ENCODE data around the gene OFD1. TPM values are rescaled to one million over a fixed set of nuclear protein-coding genes. Genes with fewer than 3 reads are reported as not detected.

The OFD1 gene
- total and polyA plus RNA-seq, 8 donors: 13.1 to 91.0 (median 19.8) TPM

GRCh38 chrX:13699183-13699826, 35.2 kb upstream of the OFD1 start:
- Histone ChIP-seq H3K4me3 (no peak overlapping the region), H3K27ac (peak overlapping the region in 2 of 4 donors; percentile 6 to 12), H3K9me3 (no peaks in the 10 kb centered on the region), H3K27me3 (no peaks in the 10 kb centered on the region), H3K4me1 (peaks cover 0 to 34% (median 12%) of the 10 kb centered on the region in 3 donors), H3K36me3 (no peaks in the 10 kb centered on the region)
- DNase-seq (no peak), FAIRE-seq (peak; percentile 83), ATAC-seq (peak; percentile 40 to 62 (median 57))
- no peak for TF ChIP-seq CTCF (IDR thresholded peaks at IDR 0.05)
- intact Hi-C loops (cut with DNase I): no loop called here
- WGBS, 2 donors: 46 to 72% methylated on average over 7 of the region's 7 CpGs

GRCh38 chrX:13700380-13700779, 34.2 kb upstream of the OFD1 start:
- intact Hi-C loops (cut with DNase I): no loop called here
- H3K4me3 ChIP-seq: no peak overlapping the region
- DNase-seq (no peak), FAIRE-seq (no peak), ATAC-seq (no peak)
- H3K27me3 ChIP-seq: no peaks in the 10 kb centered on the region
- peaks cover 0 to 29% (median 8%) of the 10 kb centered on the region in 3 donors for H3K4me1 ChIP-seq
- no peak overlapping the region for H3K27ac ChIP-seq
- no peak for TF ChIP-seq CTCF (IDR thresholded peaks at IDR 0.05)
- 19 to 46% methylated on average over 4 of the region's 4 CpGs for WGBS, 2 donors
- H3K36me3 ChIP-seq: no peaks in the 10 kb centered on the region
- H3K9me3 ChIP-seq: no peaks in the 10 kb centered on the region

GRCh38 chrX:13702111-13702789, 32.3 kb upstream of the OFD1 start:
- Histone ChIP-seq H3K36me3 (no peaks in the 10 kb centered on the region), H3K27ac (peak overlapping the region in 2 of 4 donors; percentile 42 to 46), H3K4me3 (no peak overlapping the region), H3K27me3 (no peaks in the 10 kb centered on the region), H3K9me3 (no peaks in the 10 kb centered on the region), H3K4me1 (peaks cover 0 to 29% (median 8%) of the 10 kb centered on the region in 3 donors)
- intact Hi-C loops (cut with DNase I): no loop called here
- ATAC-seq (peak; percentile 66 to 85 (median 74)), FAIRE-seq (no peak), DNase-seq (peak in 2 of 6 donors; percentile 32 to 53)
- WGBS, 2 donors: 26 to 53% methylated on average over 5 of the region's 5 CpGs
- no peak for TF ChIP-seq CTCF (IDR thresholded peaks at IDR 0.05)

GRCh38 chrX:13703135-13703534, 31.4 kb upstream of the OFD1 start:
- no peaks in the 10 kb centered on the region for H3K27me3 ChIP-seq
- no peaks in the 10 kb centered on the region for H3K9me3 ChIP-seq
- intact Hi-C loops (cut with DNase I): no loop called here
- no peak overlapping the region for H3K27ac ChIP-seq
- H3K4me3 ChIP-seq: no peak overlapping the region
- peak; percentile 36 to 42 (median 40) for ATAC-seq
- WGBS, 2 donors: 43 to 50% methylated on average over 3 of the region's 3 CpGs
- H3K4me1 ChIP-seq: peaks cover 0 to 26% (median 8%) of the 10 kb centered on the region in 3 donors
- no peak for DNase-seq
- no peak for TF ChIP-seq CTCF (IDR thresholded peaks at IDR 0.05)
- no peaks in the 10 kb centered on the region for H3K36me3 ChIP-seq
- FAIRE-seq: no peak

- H3K36me3 ChIP-seq: no peaks in the 10 kb centered on the region
- no peak for ATAC-seq
- DNase-seq: no peak
- intact Hi-C loops (cut with DNase I): no loop called here
- H3K4me3 ChIP-seq: no peak overlapping the region
- FAIRE-seq: no peak
- no peak for TF ChIP-seq CTCF (IDR thresholded peaks at IDR 0.05)
- 46 to 71% methylated on average over 3 of the region's 3 CpGs for WGBS, 2 donors
- no peaks in the 10 kb centered on the region for H3K9me3 ChIP-seq
- H3K27me3 ChIP-seq: no peaks in the 10 kb centered on the region
- no peak overlapping the region for H3K27ac ChIP-seq
- peaks cover 0 to 22% (median 8%) of the 10 kb centered on the region in 3 donors for H3K4me1 ChIP-seq
Observed at GRCh38 chrX:13703589-13703988, 31.0 kb upstream of the OFD1 start.
